ENCODE results near the gene ZNF536.

DNA sequence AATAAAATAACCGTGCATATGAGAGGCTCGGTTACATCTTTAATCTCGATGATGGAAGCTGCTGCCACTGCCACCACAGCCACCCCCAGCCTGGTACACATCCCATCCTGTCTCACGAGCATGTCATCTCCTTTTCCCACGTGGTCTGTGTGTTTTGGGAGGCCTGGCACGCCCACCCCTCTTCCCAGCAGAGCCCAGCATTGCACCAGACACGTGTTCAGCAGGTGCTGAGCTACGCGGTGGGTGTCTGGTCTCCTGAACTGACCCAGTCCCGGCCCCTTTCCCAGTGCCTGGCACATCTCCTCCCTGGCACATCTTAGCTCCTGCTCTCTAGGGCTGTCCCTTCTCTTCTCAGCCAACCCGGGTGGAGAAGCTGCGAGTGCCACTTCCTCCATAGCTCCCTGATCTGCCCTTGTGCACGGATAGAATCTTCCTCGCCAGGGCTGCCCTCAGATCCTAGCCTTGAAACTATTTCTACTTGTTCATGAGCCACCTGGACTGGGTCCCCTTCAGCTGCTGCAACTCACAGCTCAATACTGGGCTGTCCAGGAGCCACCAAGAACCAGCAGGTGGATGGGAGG lies 36.8 kb upstream of the ZNF536 start:
- TF ChIP-seq CTCF (conservative IDR thresholded peaks at IDR 0.05 in 1 of 2, IDR thresholded peaks at IDR 0.05 in 1 of 2; ENCODE audit: low read depth in 1 of 2, low read length in 2 of 2) (no peak), EZH2 (IDR thresholded peaks at IDR 0.05; ENCODE audit: low read length, missing control alignments) (no peak)
